OCI-LY7 (cell line): Measurements from ENCODE around the gene BOLA1. TPM values are rescaled to one million over a fixed set of nuclear protein-coding genes. Genes with fewer than 3 reads are reported as not detected.

ENCODE experiments used
- BruUV-seq: library from RNA; stranded (reverse); fragments of 400-500 nt; replicated peaks from 2 replicates; lab custom pipeline; 2021; lab: Mats Ljungman, UMichigan
- CTCF ChIA-PET: fragments of 300-600 bp; sonication (Branson Sonifier 250); formaldehyde crosslinking; loops from one replicate; lab custom pipeline; 2022; ENCODE audit warnings: antibody characterized with exemption; ENCODE audit not compliant: unreplicated experiment; lab: Charles Lee
- POLR2A ChIA-PET: fragments of 300-600 bp; sonication (Branson Sonifier 250); formaldehyde crosslinking; loops from one replicate; lab custom pipeline; 2022; ENCODE audit warnings: antibody characterized with exemption; lab: Charles Lee
- DNase-seq: peaks from one replicate; pipeline ENCODE4 v3.0.0-alpha.2; 2015; ENCODE audit warnings: low spot score
- H2AFZ ChIP-seq: fragments of 200-600 bp; sonication (generic), shearing (Covaris generic); 2 replicates; pipeline ENCODE4 v1.6.1; 2014; ENCODE audit warnings: mild to moderate bottlenecking, antibody characterized with exemption, low read length, moderate library complexity
- H3K27ac ChIP-seq: fragments of 200-600 bp; sonication (generic); 2 replicates; pipeline ENCODE4 v1.5.1; 2014; ENCODE audit warnings: mixed run types, low read depth, mild to moderate bottlenecking, moderate library complexity, low read length, inconsistent platforms; ENCODE audit not compliant: poor library complexity, severe bottlenecking
- H3K36me3 ChIP-seq: fragments of 200-600 bp; sonication (generic); 2 replicates; pipeline ENCODE4 v1.6.1; 2014; ENCODE audit warnings: mild to moderate bottlenecking, antibody characterized with exemption, low read length, moderate library complexity, mixed read lengths; ENCODE audit not compliant: insufficient read depth
- H3K4me1 ChIP-seq: fragments of 200-600 bp; sonication (generic); 2 replicates; pipeline ENCODE4 v1.5.1; 2014; ENCODE audit warnings: mild to moderate bottlenecking, low read length; ENCODE audit not compliant: insufficient read depth, poor library complexity, severe bottlenecking
- H3K4me2 ChIP-seq: fragments of 200-600 bp; sonication (generic); 2 replicates; pipeline ENCODE4 v1.6.1; 2014; ENCODE audit warnings: mild to moderate bottlenecking, low read length
- H3K4me3 ChIP-seq: fragments of 200-600 bp; sonication (generic); 2 replicates; pipeline ENCODE4 v1.5.1; 2014; ENCODE audit warnings: mild to moderate bottlenecking, low read depth, low read length; ENCODE audit not compliant: poor library complexity, severe bottlenecking
- H3K79me2 ChIP-seq: fragments of 200-600 bp; sonication (generic); 2 replicates; pipeline ENCODE4 v1.6.1; 2016; ENCODE audit warnings: low read depth, mild to moderate bottlenecking, low read length, moderate library complexity, mixed read lengths; ENCODE audit not compliant: insufficient read depth
- H3K9me2 ChIP-seq: fragments of 200-600 bp; sonication (generic); 2 replicates; pipeline ENCODE4 v1.6.1; 2016; ENCODE audit warnings: mild to moderate bottlenecking, low read length, mixed read lengths; ENCODE audit not compliant: insufficient read depth
- H3K9me3 ChIP-seq: fragments of 200-600 bp; sonication (generic); 2 replicates; pipeline ENCODE4 v1.6.1; 2014; ENCODE audit warnings: mild to moderate bottlenecking, mixed run types, low read length, mixed read lengths
- H4K20me1 ChIP-seq: fragments of 200-600 bp; sonication (generic); 2 replicates; pipeline ENCODE4 v1.6.1; 2014; ENCODE audit warnings: mild to moderate bottlenecking, antibody characterized with exemption, low read length, moderate library complexity, mixed read lengths; ENCODE audit not compliant: insufficient read depth
- CTCF ChIP-seq: fragments of 200-600 bp; sonication (generic); conservative IDR thresholded peaks from 2 replicates; pipeline ENCODE4 v1.5.1; 2014; ENCODE audit warnings: mild to moderate bottlenecking, antibody characterized with exemption, low read length, moderate library complexity, mixed read lengths
- EZH2phosphoT487 ChIP-seq: fragments of 200-600 bp; sonication (generic); IDR thresholded peaks from 2 replicates; pipeline ENCODE4 v1.6.1; 2018; ENCODE audit warnings: low read depth, borderline replicate concordance, mild to moderate bottlenecking, mixed run types, antibody characterized with exemption, low read length, moderate library complexity, mixed read lengths
- intact Hi-C: fragments of 100-400 bp; cut with micrococcal nuclease; formaldehyde crosslinking; loops from one replicate; pipeline ENCODE4 v1.10.0; 2022; ENCODE audit not compliant: unreplicated experiment
- total RNA-seq, 2 experiments: library from RNA; depleted of rRNA in 1 of 2; stranded (reverse); fragments of >200 nt in 1 of 2; shearing (Covaris generic) in 1 of 2; gene quantifications; 2 replicates each; pipeline ENCODE4 v1.2.3, GENCODE V29; 2014 to 2022

BOLA1 gene
- total RNA-seq, 2 experiments from 2014 or later, result 9.4 to 10.2 TPM

DNA sequence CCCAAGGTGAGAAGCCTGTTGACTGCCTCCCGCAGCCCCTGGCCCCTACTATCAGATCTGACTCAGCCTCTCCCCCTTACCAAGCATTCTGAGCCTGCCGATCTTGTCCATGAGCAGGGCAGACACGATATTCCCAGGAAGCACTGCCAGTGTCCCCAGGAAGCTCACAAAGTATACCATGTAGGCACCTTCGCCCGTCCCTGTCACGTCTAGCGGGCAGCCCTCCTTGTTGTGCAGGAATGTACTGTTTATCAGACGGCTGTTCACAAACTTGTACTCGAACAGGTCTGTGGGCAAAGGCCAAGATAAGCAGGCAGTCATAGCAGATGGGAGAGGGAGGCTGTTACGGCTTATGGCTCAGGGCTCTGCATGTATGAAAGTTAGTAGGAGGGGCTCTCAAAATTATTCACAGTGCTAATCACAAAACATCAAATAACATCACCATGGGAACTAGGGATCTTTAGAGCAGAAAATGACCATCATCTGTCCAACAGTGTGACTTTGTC is 7.3 kb downstream of the BOLA1 start:
- ChIA-PET CTCF (no interaction called here), POLR2A (no interaction called here)
- H3K36me3 ChIP-seq, result no peaks in the 10 kb centered on the region
- H3K9me2 ChIP-seq, result no peaks in the 10 kb centered on the region
- H2AFZ ChIP-seq, result no peak overlapping the region
- TF ChIP-seq CTCF (no peak), EZH2phosphoT487 (no peak)
- no peaks in the 10 kb centered on the region for H3K79me2 ChIP-seq
- BruUV-seq, result no TSS peak
- intact Hi-C loops, result loop anchor here (2.0 kb wide), 1 partner anchor 14 kb away; no protein-coding TSS in a partner anchor
- no peak overlapping the region for H3K4me3 ChIP-seq
- no peak for DNase-seq
- no peak overlapping the region for H3K4me2 ChIP-seq
- no peak overlapping the region for H3K27ac ChIP-seq
- no peaks in the 10 kb centered on the region for H3K4me1 ChIP-seq
- H4K20me1 ChIP-seq, result no peaks in the 10 kb centered on the region
- no peaks in the 10 kb centered on the region for H3K9me3 ChIP-seq

DNA sequence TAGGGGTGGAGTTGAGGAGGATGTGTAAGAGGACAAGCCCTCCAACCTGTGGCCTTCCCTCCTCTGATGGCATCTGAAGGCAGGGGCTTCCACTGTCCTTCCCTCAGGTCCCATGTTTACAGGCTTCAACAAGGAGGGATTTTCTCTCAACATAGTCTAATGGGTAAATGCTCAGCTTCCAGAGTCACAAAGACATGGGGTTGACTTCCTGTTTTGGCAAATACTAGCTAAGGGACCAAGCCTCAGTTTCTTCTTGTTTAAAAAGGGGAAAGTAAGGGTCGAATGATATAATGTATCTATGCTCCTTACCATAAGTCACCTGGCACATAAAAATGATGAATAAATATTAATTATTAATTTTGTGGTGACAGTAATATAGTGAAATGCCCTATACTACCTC is 15.2 kb downstream of the BOLA1 start:
- Histone ChIP-seq H3K27ac (no peak overlapping the region), H4K20me1 (no peaks in the 10 kb centered on the region), H3K4me3 (no peak overlapping the region), H3K4me2 (no peak overlapping the region), H3K4me1 (peaks cover 15% of the 10 kb centered on the region), H3K9me2 (no peaks in the 10 kb centered on the region), H3K36me3 (no peaks in the 10 kb centered on the region), H3K79me2 (no peaks in the 10 kb centered on the region), H3K9me3 (no peaks in the 10 kb centered on the region), H2AFZ (no peak overlapping the region)
- ChIA-PET CTCF (no interaction called here), POLR2A (no interaction called here)
- DNase-seq, result no peak
- TF ChIP-seq CTCF (no peak), EZH2phosphoT487 (no peak)
- no TSS peak for BruUV-seq
- intact Hi-C loops, result no loop called here

DNA sequence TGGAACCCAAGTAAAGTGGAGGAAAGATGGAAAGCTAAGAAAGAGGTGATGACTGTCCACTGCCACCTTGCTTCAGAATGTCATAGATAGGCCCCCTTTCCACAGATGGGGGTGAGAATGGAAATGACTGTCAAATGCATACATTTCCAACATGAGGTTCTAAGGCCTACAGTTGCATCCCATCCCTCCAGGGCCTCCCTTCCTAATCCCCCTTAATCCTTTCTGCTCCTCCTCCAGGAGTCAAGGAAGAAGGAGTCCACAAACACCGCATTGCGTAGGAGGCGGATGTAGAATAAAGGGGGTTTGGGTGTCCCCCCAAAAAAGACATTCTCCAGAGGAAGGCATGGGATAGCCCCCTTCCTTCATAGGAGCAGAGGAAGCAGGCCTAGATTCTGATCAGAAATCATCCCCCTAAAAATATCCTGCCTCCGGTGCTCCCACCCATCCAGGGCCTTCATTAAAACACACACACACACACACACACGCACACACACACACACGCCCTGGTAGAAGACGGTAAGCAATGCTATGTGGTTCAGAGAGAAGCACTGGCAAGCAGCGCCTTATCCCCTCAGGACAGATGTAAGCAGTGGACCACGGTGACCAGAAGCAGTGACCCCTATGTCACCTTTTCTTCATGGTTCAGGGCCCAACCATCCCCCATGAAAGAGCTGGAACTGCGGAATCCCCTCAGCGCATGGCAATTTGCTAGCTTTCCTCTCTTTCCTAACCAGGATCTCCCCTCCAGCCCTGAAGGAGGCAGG is 16.2 kb downstream of the BOLA1 start:
- BruUV-seq, result no TSS peak
- no peak overlapping the region for H3K4me3 ChIP-seq
- intact Hi-C loops, result no loop called here
- peaks cover 15% of the 10 kb centered on the region for H3K4me1 ChIP-seq
- H3K27ac ChIP-seq, result no peak overlapping the region
- H3K79me2 ChIP-seq, result no peaks in the 10 kb centered on the region
- peaks cover under 1% of the 10 kb centered on the region; the same call in 1 of the 2 replicates for H3K36me3 ChIP-seq
- no peaks in the 10 kb centered on the region for H4K20me1 ChIP-seq
- DNase-seq, result no peak
- CTCF ChIA-PET, result no interaction called here
- no peak overlapping the region for H2AFZ ChIP-seq
- H3K4me2 ChIP-seq, result 0 out of 2 replicates have a peak overlapping the region, but pooled peaks have one; percentile 62
- POLR2A ChIA-PET, result interaction anchor here (1.0 to 1.2 kb wide), 2 partner anchors 11 to 12 kb away, joined by 3 to 4 read pairs; partner anchors contain the start of gene SF3B4
- TF ChIP-seq EZH2phosphoT487, result no peak
- TF ChIP-seq CTCF, result no peak
- H3K9me3 ChIP-seq, result no peaks in the 10 kb centered on the region
- H3K9me2 ChIP-seq, result no peaks in the 10 kb centered on the region
